GM13977 (cell line): ENCODE data around the gene IGFL1.
"Not testable (repeated sequence)": the region's sequence is repeated elsewhere in the genome, so short reads cannot be mapped to it uniquely, and the experiment has no call there.

Experiments
- DNase-seq: peaks from one replicate; pipeline ENCODE4 v3.0.0; 2012; ENCODE audit warnings: low spot score
- in situ Hi-C: fragments of 300-500 bp; cut with MboI; formaldehyde crosslinking; loops from one replicate; pipeline ENCODE4 v1.12.0; 2022; ENCODE audit warnings: low sequenced_read_pairs, low pct_unique_long_range_greater_than_20kb, mixed read lengths, inconsistent platforms; ENCODE audit not compliant: unreplicated experiment
- TF ChIP-seq, protein P1 (sequence below): IDR thresholded peaks from 2 replicates; pipeline ENCODE4 v1.5.1; 2012; ENCODE audit warnings: mild to moderate bottlenecking, control low read depth; ENCODE audit not compliant: insufficient read depth; ENCODE audit errors: extremely low read depth, missing control alignments

Gene IGFL1

GRCh38 chr19:46229442-46229841, at the start of gene IGFL1:
TSS of gene IGFL1 (plus strand) at chr19:46229742. CDS start at chr19:46229775, 33 bp downstream.
- in situ Hi-C loops: no loop called here
- DNase-seq: no peak
- TF ChIP-seq, protein P1, sequence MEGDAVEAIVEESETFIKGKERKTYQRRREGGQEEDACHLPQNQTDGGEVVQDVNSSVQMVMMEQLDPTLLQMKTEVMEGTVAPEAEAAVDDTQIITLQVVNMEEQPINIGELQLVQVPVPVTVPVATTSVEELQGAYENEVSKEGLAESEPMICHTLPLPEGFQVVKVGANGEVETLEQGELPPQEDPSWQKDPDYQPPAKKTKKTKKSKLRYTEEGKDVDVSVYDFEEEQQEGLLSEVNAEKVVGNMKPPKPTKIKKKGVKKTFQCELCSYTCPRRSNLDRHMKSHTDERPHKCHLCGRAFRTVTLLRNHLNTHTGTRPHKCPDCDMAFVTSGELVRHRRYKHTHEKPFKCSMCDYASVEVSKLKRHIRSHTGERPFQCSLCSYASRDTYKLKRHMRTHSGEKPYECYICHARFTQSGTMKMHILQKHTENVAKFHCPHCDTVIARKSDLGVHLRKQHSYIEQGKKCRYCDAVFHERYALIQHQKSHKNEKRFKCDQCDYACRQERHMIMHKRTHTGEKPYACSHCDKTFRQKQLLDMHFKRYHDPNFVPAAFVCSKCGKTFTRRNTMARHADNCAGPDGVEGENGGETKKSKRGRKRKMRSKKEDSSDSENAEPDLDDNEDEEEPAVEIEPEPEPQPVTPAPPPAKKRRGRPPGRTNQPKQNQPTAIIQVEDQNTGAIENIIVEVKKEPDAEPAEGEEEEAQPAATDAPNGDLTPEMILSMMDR: no peak

DNA sequence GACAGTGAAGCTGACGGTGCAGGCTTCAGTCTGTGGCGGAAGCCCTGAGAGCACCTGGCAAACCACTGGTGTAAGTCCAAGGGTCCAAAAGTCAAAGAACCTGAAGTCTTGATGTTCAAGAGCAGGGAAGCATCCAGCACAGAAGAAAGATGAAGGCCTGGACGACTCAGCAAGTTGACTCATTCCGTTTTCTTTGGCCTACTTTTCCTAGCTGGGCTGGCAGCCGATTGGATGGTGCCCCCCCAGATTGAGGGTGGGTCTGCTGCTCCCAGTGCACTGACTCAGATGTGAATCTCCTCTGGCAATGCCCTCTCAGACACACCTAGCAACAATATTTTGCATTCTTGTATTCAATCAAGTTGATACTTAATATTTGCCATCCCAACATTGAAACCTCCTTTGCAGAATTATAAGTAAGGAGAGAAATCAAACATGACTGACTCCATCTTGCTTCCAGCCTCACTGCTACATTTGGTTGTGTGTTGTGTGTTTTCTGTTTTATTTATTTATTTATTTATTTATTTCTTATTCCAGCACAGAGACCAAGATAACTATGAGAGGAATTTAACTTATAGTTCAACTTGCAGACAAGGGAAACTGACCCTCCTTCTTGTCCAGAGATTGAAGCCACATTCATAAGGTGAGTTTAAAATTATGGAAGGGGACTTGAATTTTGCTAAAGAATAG, 48.7 kb upstream of the IGFL1 start:
- TF ChIP-seq, protein P1: no peak
- no peak for DNase-seq
- in situ Hi-C loops: loop anchor here (25.0 kb wide), 1 partner anchor 94 kb away; no protein-coding TSS in a partner anchor

DNA sequence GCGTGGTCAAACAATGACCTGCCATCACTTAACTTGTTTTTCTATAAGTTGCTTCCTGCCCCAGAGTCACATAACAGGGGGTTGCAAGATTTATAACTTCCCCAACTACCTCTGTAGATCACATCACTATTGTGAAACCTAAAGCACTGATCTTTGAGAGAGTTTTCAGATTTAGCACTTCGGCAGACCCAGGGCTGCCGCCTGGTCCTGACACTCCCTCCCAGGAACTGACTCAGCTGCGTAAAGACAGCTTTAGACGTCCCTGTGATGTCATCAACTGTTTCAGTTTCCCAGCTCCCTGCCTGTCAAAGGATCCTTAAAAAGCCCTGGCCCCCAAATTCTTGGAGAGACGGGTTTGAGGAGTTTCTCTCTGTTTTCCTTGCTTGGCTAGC, 48.2 kb upstream of the IGFL1 start:
- in situ Hi-C loops: loop anchor here (25.0 kb wide), 1 partner anchor 94 kb away; no protein-coding TSS in a partner anchor
- TF ChIP-seq, protein P1: no peak
- DNase-seq: no peak

- TF ChIP-seq, protein P1: no peak
- no peak for DNase-seq
- in situ Hi-C loops: loop anchor here (25.0 kb wide), 1 partner anchor 95 kb away; no protein-coding TSS in a partner anchor
Measured at GRCh38 chr19:46182476-46182875, 47.1 kb upstream of the IGFL1 start.

- in situ Hi-C loops: loop anchor here (25.0 kb wide), 1 partner anchor 98 kb away; no protein-coding TSS in a partner anchor
- DNase-seq: not testable (repeated sequence)
Measured at GRCh38 chr19:46184775-46185710, 44.5 kb upstream of the IGFL1 start.

DNA sequence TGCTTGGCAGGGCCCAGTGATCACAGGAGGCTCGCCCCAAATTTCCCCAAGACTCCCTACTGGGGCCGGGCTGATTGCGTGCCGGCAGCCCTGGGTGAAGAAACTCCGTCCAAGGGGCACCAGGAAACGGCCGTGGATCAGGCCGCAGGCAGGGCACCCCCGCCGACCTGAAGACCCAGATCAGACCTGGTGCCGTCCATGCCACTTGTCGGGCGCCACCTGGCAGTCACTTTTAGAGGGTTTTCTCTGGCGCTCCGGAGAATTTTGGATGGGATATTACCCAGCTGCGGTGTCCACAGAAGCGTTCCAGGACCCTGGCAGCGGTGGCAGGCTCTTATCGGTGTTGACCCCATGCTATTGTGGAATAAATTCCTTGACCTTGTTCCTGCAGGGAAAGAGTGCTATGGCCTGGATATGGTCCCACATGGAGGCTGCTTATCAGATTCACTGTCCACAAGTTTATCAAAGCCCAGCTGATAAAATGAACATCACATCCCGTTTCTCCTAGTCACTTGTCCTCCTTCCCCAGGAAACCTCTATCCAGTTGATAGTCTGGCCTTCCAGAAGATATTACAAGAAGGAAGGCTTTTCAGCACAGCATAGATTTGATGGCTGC, 43.3 kb upstream of the IGFL1 start:
- TF ChIP-seq, protein P1: no peak
- DNase-seq: no peak
- in situ Hi-C loops: loop anchor here (25.0 kb wide), 1 partner anchor 99 kb away; no protein-coding TSS in a partner anchor
